ENCODE results near the gene HMGN4. TPM values are rescaled to one million over a fixed set of nuclear protein-coding genes. Genes with fewer than 3 reads are reported as not detected.

The HMGN4 gene
- total and polyA plus RNA-seq, 9 of the 15 experiments (the other 6 are each of a cell fraction or from before 2014, with no cell fraction given): 35.4 to 134 (median 94.1) TPM

- TF ChIP-seq CREB1 (IDR thresholded peaks at IDR 0.05) (no peak), CREB1 (CRISPR knock-in tag; IDR thresholded peaks at IDR 0.05) (no peak), ETV1 (tag; conservative IDR thresholded peaks at IDR 0.05; ENCODE audit: low read depth) (no peak), MYC (IDR thresholded peaks at IDR 0.05; ENCODE audit: low read depth, low read length) (no peak), MYC (CRISPR knock-in tag; IDR thresholded peaks at IDR 0.05; ENCODE audit: borderline replicate concordance, low read depth) (0 out of 2 replicates have a peak, but pooled peaks have one; percentile 69), THAP7 (CRISPR knock-in tag; IDR thresholded peaks at IDR 0.05) (no peak), HMGXB4 (CRISPR knock-in tag; IDR thresholded peaks at IDR 0.05) (no peak)
Observed at GRCh38 chr6:26550250-26550993, 12.3 kb downstream of the HMGN4 start (continued).

Measured in K562 (cell line).